Keratinocyte (primary cell): ENCODE data around the gene ROBO3. TPM values are rescaled to one million over a fixed set of nuclear protein-coding genes. Genes with fewer than 3 reads are reported as not detected.
A peak's percentile ranks its signal among the peaks of the same experiment; 100 is the strongest.

Experiments used
- DNase-seq: peaks from one replicate; pipeline ENCODE4 v3.0.0-alpha.2; 2011; ENCODE audit warnings: low read depth, missing footprints, low spot score
- FAIRE-seq: peaks from 2 replicates; lab custom pipeline; 2011; peaks lifted over from hg19 to GRCh38; lab: Jason Lieb, UNC
- H2AFZ ChIP-seq: 2 replicates; pipeline ENCODE4 v1.6.0; 2012; ENCODE audit warnings: low read length, control low read depth, inconsistent platforms; ENCODE audit not compliant: control insufficient read depth
- H3K27ac ChIP-seq: 2 replicates; pipeline ENCODE4 v1.5.1; 2011; ENCODE audit warnings: low read length; ENCODE audit not compliant: control insufficient read depth, insufficient read depth
- H3K27me3 ChIP-seq: 3 replicates; pipeline ENCODE4 v1.6.0; 2011; ENCODE audit warnings: low read length; ENCODE audit not compliant: control insufficient read depth, insufficient read depth; ENCODE audit errors: extremely low read depth
- H3K36me3 ChIP-seq, 2 experiments: 2 replicates in 1 of 2; 3 replicates in 1 of 2; pipeline ENCODE4 v1.5.1; 2011; ENCODE audit warnings: low read length in 2 of 2, mild to moderate bottlenecking in 1 of 2; ENCODE audit not compliant: control insufficient read depth in 2 of 2, insufficient read depth in 2 of 2; ENCODE audit errors: extremely low read depth in 1 of 2
- H3K4me1 ChIP-seq: 3 replicates; pipeline ENCODE4 v1.5.1; 2011; ENCODE audit warnings: low read length; ENCODE audit not compliant: control insufficient read depth, insufficient read depth; ENCODE audit errors: extremely low read depth
- H3K4me2 ChIP-seq: 3 replicates; pipeline ENCODE4 v1.6.0; 2011; ENCODE audit warnings: low read depth, low read length; ENCODE audit not compliant: control insufficient read depth, insufficient read depth; ENCODE audit errors: extremely low read depth
- H3K4me3 ChIP-seq, 3 experiments: fragments of 200-600 bp in 1 of 3; sonication (generic) in 1 of 3; 2 replicates in 2 of 3; 3 replicates in 1 of 3; pipeline ENCODE4 v1.5.1; 2011 to 2016; ENCODE audit warnings: low read length in 3 of 3, mild to moderate bottlenecking in 3 of 3, control low read depth in 2 of 3, inconsistent platforms in 1 of 3, low read depth in 1 of 3, mixed read lengths in 1 of 3, mixed run types in 1 of 3, moderate library complexity in 1 of 3; ENCODE audit not compliant: control insufficient read depth in 2 of 3, insufficient read depth in 2 of 3; ENCODE audit errors: extremely low read depth in 1 of 3
- H3K79me2 ChIP-seq: 2 replicates; pipeline ENCODE4 v1.6.0; 2012; ENCODE audit warnings: low read length; ENCODE audit not compliant: control insufficient read depth, insufficient read depth
- H3K9ac ChIP-seq: 3 replicates; pipeline ENCODE4 v1.6.0; 2011; ENCODE audit warnings: low read length; ENCODE audit not compliant: control insufficient read depth, insufficient read depth; ENCODE audit errors: extremely low read depth
- H3K9me1 ChIP-seq: 3 replicates; pipeline ENCODE4 v1.6.0; 2011; ENCODE audit warnings: low read length; ENCODE audit not compliant: control insufficient read depth, insufficient read depth; ENCODE audit errors: extremely low read depth
- H3K9me3 ChIP-seq: 2 replicates; pipeline ENCODE4 v1.5.1; 2012; ENCODE audit warnings: low read depth, low read length; ENCODE audit not compliant: control insufficient read depth
- H4K20me1 ChIP-seq: 3 replicates; pipeline ENCODE4 v1.6.0; 2011; ENCODE audit warnings: low read length; ENCODE audit not compliant: control insufficient read depth, insufficient read depth; ENCODE audit errors: extremely low read depth
- EZH2 ChIP-seq: IDR thresholded peaks from one replicate; pipeline ENCODE4 v1.6.1; 2012; ENCODE audit warnings: inconsistent platforms, mild to moderate bottlenecking, low read length, moderate library complexity
- dilution Hi-C: fragments of 300-500 bp; cut with MboI; formaldehyde crosslinking; loops from one replicate; pipeline ENCODE4 v1.7.0; 2020; ENCODE audit warnings: low sequenced_read_pairs; ENCODE audit not compliant: extremely low pct_ligation_motif_present
- polyA plus RNA-seq, 5 experiments: library from polyadenylated mRNA; depleted of rRNA in 3 of 5; stranded (reverse) in 3 of 5; stranded (forward) in 1 of 5; unstranded in 1 of 5; fragments of >200 nt; gene quantifications; 1 replicate in 1 of 5; 2 replicates in 3 of 5; 3 replicates in 1 of 5; pipeline versions ENCODE4 v1.2.1 to v1.2.3, GENCODE V29; 2011 to 2012; ENCODE audit warnings: missing spikeins in 2 of 5, low read depth in 1 of 5, low replicate concordance in 1 of 5
- TF ChIP-seq, protein P1 (sequence below), 3 experiments: IDR thresholded peaks in 1 of 3; conservative IDR thresholded peaks in 1 of 3; optimal IDR thresholded peaks in 1 of 3; 2 replicates in 2 of 3; 3 replicates in 1 of 3; pipeline versions ENCODE3 to v1.5.1; 2011; ENCODE audit warnings: low read length in 3 of 3, mild to moderate bottlenecking in 3 of 3, moderate library complexity in 2 of 3, control low read depth in 1 of 3, inconsistent platforms in 1 of 3; ENCODE audit not compliant: insufficient read depth in 2 of 3; ENCODE audit errors: extremely low read depth in 1 of 3

Gene ROBO3
- polyA plus RNA-seq, 1 donor (not counting 4 experiments of a cell fraction or from before 2014, with no cell fraction given), result 13.6 TPM

DNA sequence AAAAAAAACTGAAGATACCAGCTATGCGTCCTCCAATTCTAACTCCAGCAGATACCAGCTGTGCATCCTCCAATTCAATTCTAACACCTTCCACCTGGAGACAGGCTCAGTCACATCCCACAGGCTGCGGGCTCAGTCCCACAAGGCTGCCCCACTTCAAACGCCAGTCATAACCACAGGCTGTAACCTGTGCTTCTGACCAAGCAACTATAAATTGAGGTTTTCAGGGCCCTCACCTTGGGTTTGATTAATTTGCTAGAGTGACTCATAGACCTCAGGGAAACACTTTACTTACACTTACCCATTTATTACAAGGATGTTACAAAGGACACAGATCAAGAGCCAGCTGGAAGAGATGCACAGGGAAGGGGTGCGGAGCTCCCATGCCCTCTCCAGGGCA lies 32.7 kb upstream of the ROBO3 start:
- no peaks in the 10 kb centered on the region for H3K9me3 ChIP-seq
- TF ChIP-seq EZH2, result no peak
- TF ChIP-seq, protein P1, sequence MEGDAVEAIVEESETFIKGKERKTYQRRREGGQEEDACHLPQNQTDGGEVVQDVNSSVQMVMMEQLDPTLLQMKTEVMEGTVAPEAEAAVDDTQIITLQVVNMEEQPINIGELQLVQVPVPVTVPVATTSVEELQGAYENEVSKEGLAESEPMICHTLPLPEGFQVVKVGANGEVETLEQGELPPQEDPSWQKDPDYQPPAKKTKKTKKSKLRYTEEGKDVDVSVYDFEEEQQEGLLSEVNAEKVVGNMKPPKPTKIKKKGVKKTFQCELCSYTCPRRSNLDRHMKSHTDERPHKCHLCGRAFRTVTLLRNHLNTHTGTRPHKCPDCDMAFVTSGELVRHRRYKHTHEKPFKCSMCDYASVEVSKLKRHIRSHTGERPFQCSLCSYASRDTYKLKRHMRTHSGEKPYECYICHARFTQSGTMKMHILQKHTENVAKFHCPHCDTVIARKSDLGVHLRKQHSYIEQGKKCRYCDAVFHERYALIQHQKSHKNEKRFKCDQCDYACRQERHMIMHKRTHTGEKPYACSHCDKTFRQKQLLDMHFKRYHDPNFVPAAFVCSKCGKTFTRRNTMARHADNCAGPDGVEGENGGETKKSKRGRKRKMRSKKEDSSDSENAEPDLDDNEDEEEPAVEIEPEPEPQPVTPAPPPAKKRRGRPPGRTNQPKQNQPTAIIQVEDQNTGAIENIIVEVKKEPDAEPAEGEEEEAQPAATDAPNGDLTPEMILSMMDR (optimal IDR thresholded peaks at IDR 0.05 in 1 of 3, IDR thresholded peaks at IDR 0.05 in 1 of 3, conservative IDR thresholded peaks at IDR 0.05 in 1 of 3; ENCODE audit: extremely low read depth in 1 of 3, insufficient read depth in 2 of 3, low read length in 3 of 3), result no peak
- H3K9me1 ChIP-seq, result no peaks in the 10 kb centered on the region
- no peak overlapping the region for H3K9ac ChIP-seq
- FAIRE-seq (no peak), DNase-seq (peak; percentile 35)
- H3K79me2 ChIP-seq, result no peaks in the 10 kb centered on the region
- no peaks in the 10 kb centered on the region for H3K36me3 ChIP-seq
- H3K4me1 ChIP-seq, result peaks cover 4% of the 10 kb centered on the region
- no peak overlapping the region for H2AFZ ChIP-seq
- dilution Hi-C loops, result no loop called here
- H4K20me1 ChIP-seq, result no peaks in the 10 kb centered on the region
- no peak overlapping the region for H3K27ac ChIP-seq
- H3K4me2 ChIP-seq, result no peak overlapping the region
- H3K4me3 ChIP-seq, result no peak overlapping the region
- H3K27me3 ChIP-seq, result peaks cover 55% of the 10 kb centered on the region

- no peak overlapping the region for H3K27ac ChIP-seq
- TF ChIP-seq, protein P1 (optimal IDR thresholded peaks at IDR 0.05 in 1 of 3, IDR thresholded peaks at IDR 0.05 in 1 of 3, conservative IDR thresholded peaks at IDR 0.05 in 1 of 3; ENCODE audit: extremely low read depth in 1 of 3, insufficient read depth in 2 of 3, low read length in 3 of 3), result no peak
- TF ChIP-seq EZH2, result no peak
- no peak overlapping the region for H2AFZ ChIP-seq
- H3K9me3 ChIP-seq, result no peaks in the 10 kb centered on the region
- H3K36me3 ChIP-seq, result no peaks in the 10 kb centered on the region
- no peak overlapping the region for H3K4me2 ChIP-seq
- H3K4me3 ChIP-seq, result no peak overlapping the region
- H3K27me3 ChIP-seq, result peaks cover 66% of the 10 kb centered on the region
- DNase-seq (no peak), FAIRE-seq (no peak)
- H3K9me1 ChIP-seq, result no peaks in the 10 kb centered on the region
- H3K9ac ChIP-seq, result no peak overlapping the region
- H3K4me1 ChIP-seq, result peaks cover 4% of the 10 kb centered on the region
- no peaks in the 10 kb centered on the region for H3K79me2 ChIP-seq
- dilution Hi-C loops, result no loop called here
- H4K20me1 ChIP-seq, result no peaks in the 10 kb centered on the region
Observed at GRCh38 chr11:124834526-124835180, 30.6 kb upstream of the ROBO3 start.
